Choroid plexus epithelial cell (primary cell): ENCODE results near the gene IPO8.
A peak's percentile ranks its signal among the peaks of the same experiment; 100 is the strongest.
"Not testable (repeated sequence)": the region's sequence is repeated elsewhere in the genome, so short reads cannot be mapped to it uniquely, and the experiment has no call there.

ENCODE experiments used
- DNase-seq: peaks from one replicate; pipeline ENCODE4 v3.0.0-alpha.2; 2010; ENCODE audit warnings: low read depth
- H3K4me3 ChIP-seq: 2 replicates; pipeline ENCODE4 v1.5.1; 2011; ENCODE audit warnings: low read depth, mild to moderate bottlenecking, control low read depth, low read length, moderate library complexity
- TF ChIP-seq, protein P1 (sequence below): conservative IDR thresholded peaks from 2 replicates; pipeline ENCODE4 v1.5.1; 2011; ENCODE audit warnings: low read depth, mild to moderate bottlenecking, control low read depth, inconsistent platforms, low read length, moderate library complexity

The IPO8 gene

GRCh38 chr12:30626847-30627246, 68.8 kb downstream of the IPO8 start:
- H3K4me3 ChIP-seq: no peak overlapping the region
- TF ChIP-seq, protein P1, sequence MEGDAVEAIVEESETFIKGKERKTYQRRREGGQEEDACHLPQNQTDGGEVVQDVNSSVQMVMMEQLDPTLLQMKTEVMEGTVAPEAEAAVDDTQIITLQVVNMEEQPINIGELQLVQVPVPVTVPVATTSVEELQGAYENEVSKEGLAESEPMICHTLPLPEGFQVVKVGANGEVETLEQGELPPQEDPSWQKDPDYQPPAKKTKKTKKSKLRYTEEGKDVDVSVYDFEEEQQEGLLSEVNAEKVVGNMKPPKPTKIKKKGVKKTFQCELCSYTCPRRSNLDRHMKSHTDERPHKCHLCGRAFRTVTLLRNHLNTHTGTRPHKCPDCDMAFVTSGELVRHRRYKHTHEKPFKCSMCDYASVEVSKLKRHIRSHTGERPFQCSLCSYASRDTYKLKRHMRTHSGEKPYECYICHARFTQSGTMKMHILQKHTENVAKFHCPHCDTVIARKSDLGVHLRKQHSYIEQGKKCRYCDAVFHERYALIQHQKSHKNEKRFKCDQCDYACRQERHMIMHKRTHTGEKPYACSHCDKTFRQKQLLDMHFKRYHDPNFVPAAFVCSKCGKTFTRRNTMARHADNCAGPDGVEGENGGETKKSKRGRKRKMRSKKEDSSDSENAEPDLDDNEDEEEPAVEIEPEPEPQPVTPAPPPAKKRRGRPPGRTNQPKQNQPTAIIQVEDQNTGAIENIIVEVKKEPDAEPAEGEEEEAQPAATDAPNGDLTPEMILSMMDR: no peak
- DNase-seq: no peak

- TF ChIP-seq, protein P1: no peak
These were observed 71.7 kb downstream of the IPO8 start for GRCh38 chr12:30624009-30624408.

GRCh38 chr12:30622509-30622908, 73.2 kb downstream of the IPO8 start:
- TF ChIP-seq, protein P1: no peak
- DNase-seq: peak; percentile 73

More at GRCh38 chr12:30624009-30624408, 71.7 kb downstream of the IPO8 start:
- H3K4me3 ChIP-seq: no peak overlapping the region
- no peak for DNase-seq

GRCh38 chr12:30621663-30622241, 73.9 kb downstream of the IPO8 start:
- DNase-seq, H3K4me3 ChIP-seq: not testable (repeated sequence)

More at GRCh38 chr12:30622509-30622908, 73.2 kb downstream of the IPO8 start:
- H3K4me3 ChIP-seq: no peak overlapping the region

DNA sequence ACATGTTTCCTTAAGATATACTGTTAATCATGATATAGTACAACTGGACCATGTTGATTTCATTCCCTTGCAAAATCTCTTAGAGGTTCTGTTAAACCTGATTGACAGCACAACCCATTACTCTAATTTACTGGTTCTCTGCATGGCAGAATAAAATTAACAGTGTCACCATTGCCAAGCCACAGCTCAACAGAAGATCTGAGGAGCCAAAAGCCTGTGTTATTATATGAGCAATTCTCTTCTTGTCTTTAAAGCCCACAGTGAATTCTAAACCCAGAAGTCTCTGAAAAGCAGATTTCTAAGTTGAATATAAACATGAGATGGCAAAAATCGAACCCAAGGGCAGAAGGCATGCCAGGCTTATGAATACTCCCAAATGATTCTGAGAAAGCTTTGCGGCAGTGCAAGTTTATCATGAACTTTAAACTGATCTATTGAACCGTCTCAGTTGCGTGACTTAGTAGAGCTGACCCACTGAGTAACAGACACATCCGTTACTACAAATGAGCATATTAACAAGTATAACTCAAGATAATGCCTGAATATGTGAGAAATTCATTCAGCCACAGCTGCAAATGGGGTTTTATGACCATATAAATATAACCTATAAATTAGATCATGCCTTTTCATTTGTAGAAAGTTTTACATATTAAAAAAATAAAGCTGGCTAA, 78.2 kb downstream of the IPO8 start:
- no peak for DNase-seq
- H3K4me3 ChIP-seq: no peak overlapping the region
- TF ChIP-seq, protein P1: no peak

DNA sequence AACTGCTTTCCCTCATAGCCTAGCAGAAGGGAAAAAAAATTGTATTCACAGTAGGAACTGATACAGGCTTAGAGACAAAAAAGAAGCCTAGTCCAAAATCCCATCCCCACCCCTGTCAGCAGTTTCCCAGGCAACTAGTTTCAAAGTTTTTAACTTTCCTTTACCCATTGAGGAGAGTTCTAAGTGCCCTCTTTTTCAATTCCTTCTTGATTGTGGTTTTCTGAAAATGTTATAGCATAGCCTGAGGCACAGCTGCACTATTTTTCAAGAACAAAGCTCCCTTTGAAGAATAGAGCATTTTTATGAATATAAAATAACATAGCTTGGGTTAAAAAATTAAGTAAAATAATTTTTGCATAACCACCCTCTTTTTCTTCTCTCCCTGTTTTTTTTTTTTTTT, 81.6 kb downstream of the IPO8 start:
- DNase-seq: no peak
- TF ChIP-seq, protein P1: no peak
- no peak overlapping the region for H3K4me3 ChIP-seq

- H3K4me3 ChIP-seq: no peak overlapping the region
- TF ChIP-seq, protein P1: no peak
- DNase-seq: peak; percentile 91
These were observed 82.4 kb downstream of the IPO8 start for GRCh38 chr12:30613119-30613830.
